ENCODE data around the gene GADL1. TPM values are rescaled to one million over a fixed set of nuclear protein-coding genes. Genes with fewer than 3 reads are reported as not detected.

The GADL1 gene
- total RNA-seq, 1 experiment from 2014 or later, result 0.09 TPM

DNA sequence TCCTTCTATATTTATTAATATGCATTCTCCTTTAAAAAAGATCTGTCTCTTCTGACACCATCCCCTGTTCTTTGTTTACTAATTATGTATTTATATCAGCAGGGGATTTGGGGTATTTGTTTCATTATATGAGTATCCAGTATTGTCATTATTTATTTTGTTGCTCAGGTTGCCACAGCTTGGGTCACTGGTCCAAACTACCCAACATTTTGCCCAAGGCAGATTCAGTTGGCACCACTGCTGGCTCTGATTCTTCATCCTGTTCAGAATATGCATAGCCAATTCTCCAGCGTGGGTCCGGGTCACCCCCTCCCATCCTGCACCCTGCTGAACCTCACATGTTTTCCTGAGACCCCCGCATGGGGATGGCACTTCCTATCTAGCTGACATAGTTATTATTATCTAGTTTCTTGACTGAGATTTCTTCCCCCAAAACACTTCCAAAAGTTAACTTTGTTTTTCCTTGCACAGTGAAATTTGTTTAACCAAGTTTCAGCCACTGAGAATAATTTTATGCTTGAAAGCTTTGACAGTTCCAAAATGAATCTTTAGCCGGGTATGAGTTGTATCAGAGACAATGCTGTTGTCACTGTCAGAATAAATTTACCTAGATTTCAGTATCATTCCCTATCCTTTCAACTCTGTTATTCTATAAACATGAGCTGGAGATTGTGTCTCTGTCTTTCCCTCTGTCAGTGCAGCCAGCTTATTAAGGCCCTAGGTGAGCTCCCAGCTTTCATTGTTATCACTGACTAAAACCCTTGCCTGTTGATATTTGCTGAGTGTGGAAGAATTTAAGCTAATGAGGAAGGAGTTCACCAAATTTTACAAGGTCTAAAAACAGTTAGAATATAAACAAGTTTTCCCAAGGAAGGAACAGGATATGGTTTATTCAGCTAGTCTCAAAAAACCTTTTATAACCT, 217.8 kb downstream of the GADL1 start:
- Histone ChIP-seq H3K79me1 (ENCODE audit: insufficient read depth, low read depth, low read length, poor library complexity, severe bottlenecking) (no peaks in the 10 kb centered on the region), H3K23ac (ENCODE audit: insufficient read length, low read depth, low read length) (no peak overlapping the region), H3K14ac (ENCODE audit: insufficient read depth, low read length) (no peak overlapping the region), H3K4ac (ENCODE audit: low read depth, low read length) (no peak overlapping the region), H4K20me1 (ENCODE audit: control insufficient read depth, insufficient read depth, insufficient read length) (no peaks in the 10 kb centered on the region), H2BK12ac (ENCODE audit: insufficient read length, low read depth, low read length) (no peak overlapping the region), H4K5ac (ENCODE audit: insufficient read length, low read depth, low read length) (no peak overlapping the region), H3K4me1 (ENCODE audit: insufficient read depth, low read length) (no peaks in the 10 kb centered on the region), H3K56ac (ENCODE audit: insufficient read length, low read depth, low read length) (no peak overlapping the region), H2AFZ (ENCODE audit: low read length) (no peak overlapping the region), H3K4me2 (ENCODE audit: insufficient read depth, insufficient read length, low read length) (no peak overlapping the region), H2BK20ac (ENCODE audit: low read depth, low read length, poor library complexity, severe bottlenecking) (no peak overlapping the region), H3K79me2 (ENCODE audit: insufficient read depth, low read length) (0 out of 2 replicates have a peak, but pooled peaks cover 2% of the 10 kb centered on the region), H2BK120ac (ENCODE audit: low read depth, low read length, poor library complexity, severe bottlenecking) (no peak overlapping the region), H3K18ac (ENCODE audit: insufficient read length, low read depth, low read length) (no peak overlapping the region), H3K9ac (ENCODE audit: extremely low read depth, insufficient read length, low read length) (no peak overlapping the region), H3T11ph (ENCODE audit: low read length) (no peak overlapping the region), H3K27ac (ENCODE audit: insufficient read length, low read depth, low read length) (no peak overlapping the region), H4K91ac (ENCODE audit: insufficient read length, low read depth, low read length) (no peak overlapping the region), H2AK5ac (ENCODE audit: insufficient read length, low read length) (no peak overlapping the region), H3K27me3 (ENCODE audit: insufficient read depth, low read length) (no peaks in the 10 kb centered on the region), H3K23me2 (ENCODE audit: insufficient read length, low read depth, low read length, poor library complexity, severe bottlenecking) (no peaks in the 10 kb centered on the region), H2BK5ac (ENCODE audit: insufficient read length, low read length) (no peak overlapping the region), H3K9me3 (ENCODE audit: control insufficient read depth, low read depth, low read length) (no peaks in the 10 kb centered on the region), H2BK15ac (ENCODE audit: low read depth, low read length) (no peak overlapping the region), H4K8ac (replicated peaks; ENCODE audit: insufficient read length, low read depth, low read length) (no peak overlapping the region)
- Mint-ChIP-seq H3K36me3 (ENCODE audit: insufficient read depth in 1 of 3, low read depth in 3 of 3) (peaks cover 38 to 61% (median 46%) of the 10 kb centered on the region in 3 experiments; a peak in 6 of 7 replicates), H3K27ac (no peak overlapping the region; a peak in 1 of 7 replicates), H3K9me3 (no peaks in the 10 kb centered on the region), H3K4me1 (peaks cover 19 to 24% of the 10 kb centered on the region in 2 experiments), H3K4me3 (no peak overlapping the region), H3K27me3 (ENCODE audit: low read depth) (no peaks in the 10 kb centered on the region)
- no peak for TF ChIP-seq CTCF (conservative IDR thresholded peaks at IDR 0.05)
- no peak for DNase-seq
- WGBS (ENCODE audit: extremely low coverage, insufficient read length, low lambda C conversion rate), result no CpG with 5 or more reads among the region's 4 CpGs

All from H9 (cell line).